Liver (tissue), 3 donors: ENCODE measurements around the gene FAM107A.

ENCODE experiments used
- CTCF ChIP-seq: fragments of 150-350 bp; IDR thresholded peaks from 2 replicates; pipeline ENCODE4 v1.5.1; 2017; ENCODE audit warnings: improper control_type of control experiment, low read depth, low read length; ENCODE audit not compliant: missing input control
- EGR1 ChIP-seq, 2 donors: IDR thresholded peaks; 2 replicates each; pipeline ENCODE4 v1.6.1; 2016 to 2018; ENCODE audit warnings: antibody characterized with exemption in 2 of 2, low read depth in 2 of 2
- FOXA1 ChIP-seq: IDR thresholded peaks from 2 replicates; pipeline ENCODE4 v1.6.1; 2016; ENCODE audit warnings: antibody characterized with exemption
- MAX ChIP-seq: IDR thresholded peaks from 2 replicates; pipeline ENCODE4 v1.6.1; 2016; ENCODE audit warnings: antibody characterized with exemption
- RAD21 ChIP-seq, 2 donors: IDR thresholded peaks; 2 replicates each; pipeline ENCODE4 v1.6.1; 2016; ENCODE audit warnings: antibody characterized with exemption in 2 of 2, mild to moderate bottlenecking in 2 of 2
- REST ChIP-seq: IDR thresholded peaks from 2 replicates; pipeline ENCODE4 v1.6.1; 2016; ENCODE audit warnings: antibody characterized with exemption, mild to moderate bottlenecking
- RXRA ChIP-seq, 2 donors: IDR thresholded peaks; 2 replicates each; pipeline ENCODE4 v1.6.1; 2017 to 2018; ENCODE audit warnings: antibody characterized with exemption in 2 of 2, mild to moderate bottlenecking in 1 of 2
- TAF1 ChIP-seq: conservative IDR thresholded peaks from 2 replicates; pipeline ENCODE4 v1.6.1; 2016; ENCODE audit warnings: antibody characterized with exemption, mild to moderate bottlenecking
- YY1 ChIP-seq: IDR thresholded peaks from 2 replicates; pipeline ENCODE4 v1.6.1; 2016; ENCODE audit warnings: antibody characterized with exemption, mild to moderate bottlenecking
- ZBTB33 ChIP-seq: IDR thresholded peaks from 2 replicates; pipeline ENCODE4 v1.6.1; 2016; ENCODE audit warnings: antibody characterized with exemption
- donor health status: healthy.
- donor health status: healthy.

- TF ChIP-seq CTCF (no peak), MAX (no peak), YY1 (no peak), REST (no peak), EGR1 (IDR thresholded peaks at IDR 0.05; ENCODE audit: low read depth in 2 of 2) (no peak), FOXA1 (no peak), RAD21 (IDR thresholded peaks at IDR 0.05) (no peak), ZBTB33 (no peak), TAF1 (no peak), RXRA (IDR thresholded peaks at IDR 0.05) (no peak)
Measured at GRCh38 chr3:58562498-58562897, 14.7 kb downstream of the FAM107A start.
